Nephron (organoid): ENCODE data around the gene GPR151.

Source experiments
- H3K27ac Mint-ChIP-seq, 3 experiments: 2 replicates each; pipeline ENCODE4 v1.8.0; 2020; ENCODE audit warnings: mixed read lengths in 3 of 3, mild to moderate bottlenecking in 2 of 3, moderate library complexity in 1 of 3
- H3K27me3 Mint-ChIP-seq: 2 replicates; pipeline ENCODE4 v1.8.0; 2021; ENCODE audit warnings: low read depth, mild to moderate bottlenecking, moderate library complexity, mixed read lengths
- H3K36me3 Mint-ChIP-seq: 2 replicates; pipeline ENCODE4 v1.8.0; 2020; ENCODE audit warnings: low read depth, mixed read lengths
- H3K4me1 Mint-ChIP-seq: 2 replicates; pipeline ENCODE4 v1.8.0; 2020; ENCODE audit warnings: mixed read lengths
- H3K4me3 Mint-ChIP-seq, 3 experiments: 2 replicates each; pipeline ENCODE4 v1.8.0; 2020; ENCODE audit warnings: mild to moderate bottlenecking in 3 of 3, mixed read lengths in 3 of 3, moderate library complexity in 2 of 3
- H3K9me3 Mint-ChIP-seq: 2 replicates; pipeline ENCODE4 v1.8.0; 2020; ENCODE audit warnings: mixed read lengths
- CTCF ChIP-seq, 3 experiments: fragments of 200-600 bp; sonication (generic); IDR thresholded peaks; one replicate each; pipeline ENCODE4 v1.5.0; 2021; ENCODE audit warnings: antibody characterized with exemption in 3 of 3; ENCODE audit not compliant: unreplicated experiment in 3 of 3

The GPR151 gene

GRCh38 chr5:146475906-146476305 is 40.1 kb downstream of the GPR151 start:
- Mint-ChIP-seq H3K4me1 (no peaks in the 10 kb centered on the region), H3K9me3 (no peaks in the 10 kb centered on the region), H3K27me3 (no peaks in the 10 kb centered on the region), H3K36me3 (peaks cover 63% of the 10 kb centered on the region), H3K27ac (no peak overlapping the region), H3K4me3 (no peak overlapping the region)
- TF ChIP-seq CTCF (IDR thresholded peaks at IDR 0.05; ENCODE audit: unreplicated experiment in 3 of 3) = no peak

- Mint-ChIP-seq H3K9me3 (no peaks in the 10 kb centered on the region), H3K4me3 (no peak overlapping the region)
Observed at GRCh38 chr5:146475190-146475780, 40.7 kb downstream of the GPR151 start.

GRCh38 chr5:146474065-146474464 is 41.9 kb downstream of the GPR151 start:
- H3K4me3 Mint-ChIP-seq = no peak overlapping the region
- H3K4me1 Mint-ChIP-seq = no peaks in the 10 kb centered on the region
- no peaks in the 10 kb centered on the region for H3K9me3 Mint-ChIP-seq
- no peak overlapping the region for H3K27ac Mint-ChIP-seq
- no peak for TF ChIP-seq CTCF (IDR thresholded peaks at IDR 0.05; ENCODE audit: unreplicated experiment in 3 of 3)
- no peaks in the 10 kb centered on the region for H3K27me3 Mint-ChIP-seq
- H3K36me3 Mint-ChIP-seq = peaks cover 68% of the 10 kb centered on the region

More at GRCh38 chr5:146475190-146475780, 40.7 kb downstream of the GPR151 start:
- H3K27me3 Mint-ChIP-seq = no peaks in the 10 kb centered on the region
- H3K36me3 Mint-ChIP-seq = peaks cover 66% of the 10 kb centered on the region
- no peak overlapping the region for H3K27ac Mint-ChIP-seq
- TF ChIP-seq CTCF (IDR thresholded peaks at IDR 0.05; ENCODE audit: unreplicated experiment in 3 of 3) = no peak
- H3K4me1 Mint-ChIP-seq = no peaks in the 10 kb centered on the region

- Mint-ChIP-seq H3K27me3 (no peaks in the 10 kb centered on the region), H3K4me1 (no peaks in the 10 kb centered on the region), H3K36me3 (peaks cover 61% of the 10 kb centered on the region), H3K4me3 (no peak overlapping the region), H3K27ac (no peak overlapping the region), H3K9me3 (no peaks in the 10 kb centered on the region)
- TF ChIP-seq CTCF (IDR thresholded peaks at IDR 0.05; ENCODE audit: unreplicated experiment in 3 of 3) = no peak
Observed at GRCh38 chr5:146467760-146468159, 48.2 kb downstream of the GPR151 start.

GRCh38 chr5:146466521-146467349 is 49.3 kb downstream of the GPR151 start:
- no peak overlapping the region for H3K4me3 Mint-ChIP-seq
- peak overlapping the region in 1 of 3 experiments; percentile 8 for H3K27ac Mint-ChIP-seq

More at GRCh38 chr5:146466521-146467349, 49.3 kb downstream of the GPR151 start:
- no peaks in the 10 kb centered on the region for H3K4me1 Mint-ChIP-seq
- peaks cover 57% of the 10 kb centered on the region for H3K36me3 Mint-ChIP-seq
- no peaks in the 10 kb centered on the region for H3K27me3 Mint-ChIP-seq
- TF ChIP-seq CTCF (IDR thresholded peaks at IDR 0.05; ENCODE audit: unreplicated experiment in 3 of 3) = peak; percentile 39 to 58 (median 42)
- H3K9me3 Mint-ChIP-seq = no peaks in the 10 kb centered on the region
